Colonic mucosa (tissue), 4 donors: ENCODE data around the gene COL23A1. TPM values are rescaled to one million over a fixed set of nuclear protein-coding genes. Genes with fewer than 3 reads are reported as not detected.

Source experiments
- DNase-seq: peaks from one replicate; pipeline ENCODE4 v3.0.0-alpha.2; 2020
- H3K27ac ChIP-seq: fragments of 200-600 bp; one replicate; pipeline ENCODE4 v1.8.0; 2021
- H3K27me3 ChIP-seq: fragments of 200-600 bp; one replicate; pipeline ENCODE4 v1.8.0; 2021
- H3K36me3 ChIP-seq: fragments of 200-600 bp; one replicate; pipeline ENCODE4 v1.8.0; 2021
- H3K4me1 ChIP-seq: fragments of 200-600 bp; one replicate; pipeline ENCODE4 v1.8.0; 2021; ENCODE audit warnings: mild to moderate bottlenecking
- H3K4me3 ChIP-seq: fragments of 200-600 bp; one replicate; pipeline ENCODE4 v1.8.0; 2021
- H3K9ac ChIP-seq, 2 donors: one replicate each; pipeline ENCODE4 v1.7.0; 2013; ENCODE audit warnings: control low read depth in 2 of 2, low read depth in 2 of 2, low read length in 2 of 2
- H3K9me3 ChIP-seq: fragments of 200-600 bp; one replicate; pipeline ENCODE4 v1.8.0; 2021
- intact Hi-C: fragments of 100-400 bp; cut with DNase I; formaldehyde crosslinking; loops from one replicate; pipeline ENCODE4 v1.14.1; 2022
- total RNA-seq, 2 donors: library from RNA; stranded (reverse); fragmentation: NEBNext Ultra II Directional in 1 of 2; extraction: Animal tissue kit (Norgen Biotek cat#: 25700) in 1 of 2; gene quantifications; one replicate each; pipeline ENCODE4 v1.2.1, GENCODE V29; 2021
- TF ChIP-seq, protein P1 (sequence below): fragments of 200-600 bp; IDR thresholded peaks from one replicate; pipeline ENCODE4 v1.8.0; 2022; ENCODE audit warnings: antibody characterized with exemption, mild to moderate bottlenecking
- donor health status: healthy.
- donor health status: DM: no; HTN: no; CAD: no.
- donor health status: DM: no; HTN: no; CAD: no.

COL23A1 gene
- total RNA-seq, 2 donors from 2014 or later: 0.37 to 0.49 TPM

DNA sequence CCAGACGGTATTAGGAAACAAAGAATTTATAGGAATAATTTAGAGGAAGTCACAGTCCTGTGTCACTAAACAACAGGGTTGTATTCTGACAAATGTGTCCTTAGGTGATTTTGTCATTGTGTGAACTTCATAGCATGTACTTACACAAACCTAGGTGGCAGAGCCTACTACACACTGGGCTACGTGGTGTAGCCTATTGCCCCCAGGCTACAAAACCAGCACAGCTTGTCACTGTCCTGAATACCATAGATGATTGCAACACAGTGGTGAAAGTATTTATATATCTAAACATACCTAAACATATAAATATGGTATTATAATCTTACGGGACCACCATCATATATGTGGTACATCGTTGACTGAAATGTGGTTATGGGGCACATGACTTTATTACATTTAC lies 69.3 kb downstream of the COL23A1 start:
- no peaks in the 10 kb centered on the region for H3K9me3 ChIP-seq
- TF ChIP-seq, protein P1, sequence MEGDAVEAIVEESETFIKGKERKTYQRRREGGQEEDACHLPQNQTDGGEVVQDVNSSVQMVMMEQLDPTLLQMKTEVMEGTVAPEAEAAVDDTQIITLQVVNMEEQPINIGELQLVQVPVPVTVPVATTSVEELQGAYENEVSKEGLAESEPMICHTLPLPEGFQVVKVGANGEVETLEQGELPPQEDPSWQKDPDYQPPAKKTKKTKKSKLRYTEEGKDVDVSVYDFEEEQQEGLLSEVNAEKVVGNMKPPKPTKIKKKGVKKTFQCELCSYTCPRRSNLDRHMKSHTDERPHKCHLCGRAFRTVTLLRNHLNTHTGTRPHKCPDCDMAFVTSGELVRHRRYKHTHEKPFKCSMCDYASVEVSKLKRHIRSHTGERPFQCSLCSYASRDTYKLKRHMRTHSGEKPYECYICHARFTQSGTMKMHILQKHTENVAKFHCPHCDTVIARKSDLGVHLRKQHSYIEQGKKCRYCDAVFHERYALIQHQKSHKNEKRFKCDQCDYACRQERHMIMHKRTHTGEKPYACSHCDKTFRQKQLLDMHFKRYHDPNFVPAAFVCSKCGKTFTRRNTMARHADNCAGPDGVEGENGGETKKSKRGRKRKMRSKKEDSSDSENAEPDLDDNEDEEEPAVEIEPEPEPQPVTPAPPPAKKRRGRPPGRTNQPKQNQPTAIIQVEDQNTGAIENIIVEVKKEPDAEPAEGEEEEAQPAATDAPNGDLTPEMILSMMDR: no peak
- no peak overlapping the region for H3K27ac ChIP-seq
- no peaks in the 10 kb centered on the region for H3K36me3 ChIP-seq
- DNase-seq: no peak
- H3K9ac ChIP-seq: no peak overlapping the region
- intact Hi-C loops: no loop called here
- H3K4me1 ChIP-seq: no peaks in the 10 kb centered on the region
- H3K27me3 ChIP-seq: no peaks in the 10 kb centered on the region
- H3K4me3 ChIP-seq: no peak overlapping the region

DNA sequence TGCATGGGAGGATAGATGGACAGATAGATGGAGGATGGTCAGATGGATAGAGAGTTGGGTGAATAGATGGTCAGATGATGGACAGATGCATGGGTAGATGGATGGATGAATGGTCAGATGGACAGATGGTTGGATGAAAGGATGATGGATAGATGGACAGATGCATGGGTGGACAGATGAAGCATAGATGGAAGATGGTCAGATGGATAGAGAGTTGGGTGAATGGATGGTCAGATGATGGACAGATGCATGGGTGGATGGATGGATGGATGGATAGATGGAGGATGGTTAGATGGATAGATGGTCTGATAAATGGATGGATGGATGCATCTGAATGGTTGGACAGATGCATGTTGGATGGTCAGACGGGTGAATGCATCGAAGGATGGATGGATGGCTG lies 70.4 kb downstream of the COL23A1 start:
- TF ChIP-seq, protein P1: no peak
- intact Hi-C loops: no loop called here
- no peak for DNase-seq

DNA sequence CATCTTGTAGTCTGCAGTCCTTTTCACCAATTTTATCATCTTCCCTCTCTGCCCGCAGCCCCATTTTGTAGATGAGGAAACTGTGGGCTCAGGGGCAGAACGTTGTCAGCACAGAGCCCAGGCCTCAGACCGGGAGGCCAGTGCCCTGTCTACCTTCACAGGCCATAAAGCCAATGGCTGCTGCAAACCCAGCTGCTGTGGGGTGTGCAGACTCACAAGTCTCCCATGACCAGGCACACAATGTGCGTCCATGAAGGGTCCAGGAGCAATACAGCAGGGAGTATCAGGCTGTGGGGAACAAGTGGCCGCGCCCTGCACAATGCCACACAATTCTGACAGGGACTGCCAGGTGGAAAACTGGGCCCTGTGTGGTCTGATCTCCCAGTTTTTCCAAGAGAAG lies 71.0 kb downstream of the COL23A1 start:
- TF ChIP-seq, protein P1: no peak
- Histone ChIP-seq H3K9me3 (no peaks in the 10 kb centered on the region), H3K27ac (no peak overlapping the region), H3K4me1 (no peaks in the 10 kb centered on the region), H3K36me3 (no peaks in the 10 kb centered on the region), H3K9ac (no peak overlapping the region), H3K27me3 (no peaks in the 10 kb centered on the region), H3K4me3 (no peak overlapping the region)
- intact Hi-C loops: no loop called here
- DNase-seq: no peak

More for the DNA sequence above, 70.4 kb downstream of the COL23A1 start:
- Histone ChIP-seq H3K9ac (no peak overlapping the region), H3K36me3 (no peaks in the 10 kb centered on the region), H3K4me3 (no peak overlapping the region), H3K27me3 (no peaks in the 10 kb centered on the region), H3K9me3 (no peaks in the 10 kb centered on the region), H3K27ac (no peak overlapping the region), H3K4me1 (no peaks in the 10 kb centered on the region)

DNA sequence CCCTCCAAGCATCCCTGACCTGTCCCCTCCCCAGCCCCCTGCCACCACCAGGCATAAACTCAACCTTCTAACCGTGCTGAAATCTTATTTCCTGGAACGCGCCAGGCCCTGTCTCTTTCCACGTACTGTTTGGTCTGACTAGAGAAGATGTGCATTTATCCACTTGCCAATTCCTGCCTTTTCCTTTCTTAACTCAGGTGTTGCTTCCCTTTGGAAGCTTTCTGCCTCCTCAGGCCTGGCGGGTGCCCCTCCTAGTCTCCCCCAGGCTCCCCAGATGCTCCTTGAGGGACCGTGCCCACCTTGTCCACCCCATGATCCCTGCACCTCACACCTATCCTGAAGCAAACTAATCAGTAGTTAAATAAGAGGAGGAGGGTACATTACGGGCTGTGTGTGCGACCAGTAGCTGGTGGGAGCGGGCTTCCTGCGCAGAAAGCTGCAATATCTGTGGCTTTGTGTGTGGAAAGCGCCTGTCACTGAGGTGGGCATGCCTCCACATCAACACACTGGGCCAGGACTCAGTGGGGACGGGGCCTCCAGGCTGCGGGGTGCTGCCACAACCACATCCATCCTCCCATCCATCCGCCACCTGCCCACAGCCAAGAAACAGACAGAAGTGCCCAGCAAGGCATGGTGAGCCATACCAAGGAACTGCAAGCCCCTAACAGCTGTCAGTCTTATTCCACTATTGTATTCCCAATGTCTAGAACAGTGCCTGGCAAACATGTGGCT lies 73.5 kb downstream of the COL23A1 start:
- DNase-seq: no peak
- Histone ChIP-seq H3K9me3 (no peaks in the 10 kb centered on the region), H3K9ac (no peak overlapping the region), H3K27me3 (no peaks in the 10 kb centered on the region), H3K4me3 (no peak overlapping the region), H3K27ac (no peak overlapping the region), H3K4me1 (no peaks in the 10 kb centered on the region), H3K36me3 (no peaks in the 10 kb centered on the region)
- intact Hi-C loops: no loop called here
- TF ChIP-seq, protein P1: no peak

DNA sequence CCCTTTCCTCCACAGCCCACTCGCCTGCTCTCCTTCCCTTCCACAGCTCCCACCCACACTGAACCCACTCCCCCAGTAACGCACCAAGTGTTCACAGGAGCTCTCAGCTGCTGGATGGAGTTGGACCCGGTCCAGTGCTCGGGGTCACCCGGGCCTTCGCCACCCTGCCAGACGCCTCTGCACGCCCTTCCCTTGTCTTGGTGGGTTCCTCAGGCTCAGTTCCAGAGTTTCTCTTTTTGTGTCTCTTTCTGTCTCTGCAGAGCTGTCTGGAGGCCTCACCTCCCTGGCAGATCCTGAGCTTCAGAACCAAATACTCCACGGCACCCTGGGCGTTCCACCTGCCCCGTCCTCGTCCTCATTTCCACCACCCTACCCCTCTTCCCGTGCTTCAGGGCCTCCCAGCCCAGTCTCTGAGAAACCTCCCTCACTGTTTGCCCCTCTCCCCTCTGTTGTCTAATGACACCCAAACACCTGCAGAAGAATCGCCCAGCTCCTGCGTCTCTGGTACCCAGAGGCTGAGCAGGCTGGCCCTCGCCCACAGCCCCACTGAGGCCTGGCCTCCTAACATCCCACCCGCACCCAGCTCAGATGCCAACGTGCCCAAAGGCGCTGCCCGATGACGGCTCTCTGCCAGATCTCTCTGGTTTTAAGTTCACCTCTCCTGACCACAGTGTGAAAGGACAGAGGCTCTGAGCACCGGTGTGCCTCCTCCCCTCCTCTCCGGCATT lies 74.3 kb downstream of the COL23A1 start:
- Histone ChIP-seq H3K9ac (no peak overlapping the region), H3K4me1 (no peaks in the 10 kb centered on the region), H3K36me3 (no peaks in the 10 kb centered on the region), H3K27me3 (no peaks in the 10 kb centered on the region), H3K27ac (no peak overlapping the region), H3K4me3 (no peak overlapping the region), H3K9me3 (no peaks in the 10 kb centered on the region)
- intact Hi-C loops: no loop called here
- no peak for DNase-seq
- TF ChIP-seq, protein P1: no peak
